ENCODE measurements around the gene SLC25A47.
"Not testable (repeated sequence)": the region's sequence is repeated elsewhere in the genome, so short reads cannot be mapped to it uniquely, and the experiment has no call there.

The SLC25A47 gene

DNA sequence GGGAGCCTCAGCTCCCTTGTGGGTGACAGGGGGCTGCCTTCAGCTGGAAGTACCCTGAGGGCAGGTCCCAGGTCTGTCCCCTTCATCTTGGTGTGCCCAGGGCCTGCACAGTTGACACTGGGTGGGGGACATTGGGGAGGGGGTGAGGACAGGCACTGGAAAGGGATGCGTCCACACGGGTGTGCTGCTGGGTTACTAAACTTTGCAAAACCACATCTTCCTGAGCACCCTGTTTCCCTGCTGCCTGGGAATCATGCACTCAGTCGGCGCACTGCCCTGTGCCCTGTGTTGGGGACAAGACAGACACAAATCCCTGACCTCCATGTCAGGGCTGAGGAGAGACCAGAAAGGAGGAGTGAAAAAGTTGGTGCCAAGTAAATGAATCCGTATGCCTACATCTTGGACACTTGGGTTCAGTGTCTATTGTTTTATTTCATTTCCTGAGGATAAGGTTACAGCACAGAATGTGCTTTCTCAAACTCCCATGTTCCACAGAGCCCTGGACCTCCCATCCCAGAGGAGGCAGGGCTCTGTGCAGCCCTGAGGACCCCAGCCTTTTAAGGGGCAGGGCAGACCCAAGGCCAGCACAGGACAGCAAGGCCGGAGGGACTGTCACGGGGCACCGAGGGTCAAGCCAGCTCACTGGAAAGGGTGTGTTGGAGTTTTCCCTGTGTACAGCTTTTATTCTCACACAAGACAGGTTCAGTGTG lies 14.0 kb upstream of the SLC25A47 start:
- H3K27ac ChIP-seq: no peak overlapping the region
- TF ChIP-seq, protein P1, sequence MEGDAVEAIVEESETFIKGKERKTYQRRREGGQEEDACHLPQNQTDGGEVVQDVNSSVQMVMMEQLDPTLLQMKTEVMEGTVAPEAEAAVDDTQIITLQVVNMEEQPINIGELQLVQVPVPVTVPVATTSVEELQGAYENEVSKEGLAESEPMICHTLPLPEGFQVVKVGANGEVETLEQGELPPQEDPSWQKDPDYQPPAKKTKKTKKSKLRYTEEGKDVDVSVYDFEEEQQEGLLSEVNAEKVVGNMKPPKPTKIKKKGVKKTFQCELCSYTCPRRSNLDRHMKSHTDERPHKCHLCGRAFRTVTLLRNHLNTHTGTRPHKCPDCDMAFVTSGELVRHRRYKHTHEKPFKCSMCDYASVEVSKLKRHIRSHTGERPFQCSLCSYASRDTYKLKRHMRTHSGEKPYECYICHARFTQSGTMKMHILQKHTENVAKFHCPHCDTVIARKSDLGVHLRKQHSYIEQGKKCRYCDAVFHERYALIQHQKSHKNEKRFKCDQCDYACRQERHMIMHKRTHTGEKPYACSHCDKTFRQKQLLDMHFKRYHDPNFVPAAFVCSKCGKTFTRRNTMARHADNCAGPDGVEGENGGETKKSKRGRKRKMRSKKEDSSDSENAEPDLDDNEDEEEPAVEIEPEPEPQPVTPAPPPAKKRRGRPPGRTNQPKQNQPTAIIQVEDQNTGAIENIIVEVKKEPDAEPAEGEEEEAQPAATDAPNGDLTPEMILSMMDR (IDR thresholded peaks at IDR 0.05): no peak
- TF ChIP-seq ZFX (IDR thresholded peaks at IDR 0.05; ENCODE audit: borderline replicate concordance): no peak

DNA sequence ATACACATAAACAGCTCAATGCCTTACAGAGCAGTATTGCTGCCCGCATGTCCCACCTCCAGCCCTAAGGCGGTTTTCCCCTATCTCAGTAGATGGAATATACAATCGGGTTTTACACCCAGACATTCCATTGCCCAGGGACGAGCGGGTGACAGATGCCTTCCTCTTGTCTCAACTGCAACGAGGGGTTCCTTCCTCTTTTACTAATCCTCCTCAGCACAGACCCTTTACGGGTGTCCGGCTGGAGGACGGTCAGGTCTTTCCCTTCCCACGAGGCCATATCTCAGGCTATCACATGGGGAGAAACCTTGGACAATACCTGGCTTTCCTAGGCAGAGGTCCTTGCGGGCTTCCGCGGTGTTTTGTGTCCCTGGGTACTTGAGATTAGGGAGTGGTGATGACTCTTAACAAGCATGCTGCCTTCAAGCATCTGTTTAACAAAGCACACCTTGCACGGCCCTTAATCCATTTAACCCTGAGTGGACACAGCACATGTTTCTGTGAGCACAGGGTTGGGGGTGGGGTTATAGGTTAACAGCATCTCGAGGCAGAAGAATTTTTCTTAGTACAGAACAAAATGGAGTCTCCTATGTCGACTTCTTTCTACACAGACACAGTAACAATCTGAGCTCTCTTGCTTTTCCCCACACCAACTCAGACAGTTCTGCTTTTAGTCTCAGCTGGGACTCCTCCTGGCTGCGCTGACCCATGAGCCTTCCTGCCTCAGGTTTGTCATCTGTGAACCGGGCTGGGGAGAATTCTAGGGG lies 10.8 kb upstream of the SLC25A47 start:
- H3K27ac ChIP-seq: not testable (repeated sequence)

DNA sequence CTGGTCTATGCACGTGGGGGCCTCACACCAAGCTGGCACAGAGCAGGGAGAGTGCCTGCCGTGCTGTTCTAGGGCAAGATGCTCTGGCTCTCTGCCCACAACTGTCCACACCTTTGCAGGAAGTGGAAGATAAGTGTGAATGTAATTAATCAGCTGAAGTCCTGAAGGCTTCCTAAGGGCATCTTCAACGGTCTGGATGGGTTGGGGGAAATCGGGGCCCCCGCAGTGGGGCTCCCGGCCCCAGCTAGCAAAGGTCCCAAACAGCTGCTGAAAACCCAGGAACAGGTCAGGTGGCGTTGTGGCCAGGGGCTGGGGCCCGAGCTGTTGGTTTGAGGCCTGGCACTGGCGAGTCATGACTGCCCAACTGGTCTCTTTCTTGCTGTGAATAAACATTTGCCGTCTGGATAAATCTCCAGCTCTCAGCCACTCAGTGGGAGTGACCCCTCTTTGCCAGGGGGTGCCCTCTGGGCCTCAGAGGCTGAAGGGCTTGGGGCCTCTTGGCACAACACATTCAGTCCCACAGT lies 10.2 kb upstream of the SLC25A47 start:
- no peak overlapping the region for H3K27ac ChIP-seq
- TF ChIP-seq ZFX (IDR thresholded peaks at IDR 0.05; ENCODE audit: borderline replicate concordance): no peak
- TF ChIP-seq, protein P1 (IDR thresholded peaks at IDR 0.05): no peak

DNA sequence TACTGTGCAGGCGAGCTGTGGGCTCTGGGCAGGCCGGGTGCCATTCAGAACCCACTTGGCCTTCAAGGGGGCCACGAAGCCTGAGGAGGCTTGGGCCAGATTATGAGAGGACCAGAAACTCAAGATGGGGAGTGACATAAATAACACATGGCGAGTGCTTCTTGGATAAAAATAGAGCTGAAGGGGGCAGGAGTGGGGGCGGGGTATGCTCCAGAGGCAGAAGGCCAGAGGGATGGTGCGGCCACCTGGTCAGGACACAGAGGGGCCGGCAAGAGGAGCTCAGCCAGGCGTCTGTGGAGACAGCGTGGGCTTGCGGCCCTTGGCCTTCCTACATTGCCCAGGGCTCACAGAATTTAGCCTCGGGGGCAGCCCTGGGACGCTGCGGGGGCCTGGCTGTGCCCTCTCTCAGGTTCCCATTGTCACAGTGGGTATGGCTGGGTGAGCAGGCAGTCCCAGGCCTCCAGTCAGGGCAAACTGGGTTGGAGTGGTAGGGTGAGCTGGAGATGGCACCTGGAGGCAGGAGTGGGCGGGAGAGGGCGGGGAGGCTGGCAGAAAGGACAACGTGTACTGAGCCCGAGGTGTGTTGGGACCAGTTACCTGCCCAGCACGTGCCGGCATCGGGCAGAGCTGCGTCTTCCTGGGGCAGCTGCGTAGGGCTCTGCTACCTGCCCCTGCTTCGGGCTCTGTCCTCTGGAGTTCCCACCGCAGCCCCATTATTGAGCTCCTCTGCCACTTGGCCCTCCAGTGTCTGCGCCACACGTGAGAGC lies 9.5 kb upstream of the SLC25A47 start:
- TF ChIP-seq, protein P1 (IDR thresholded peaks at IDR 0.05): no peak
- no peak for TF ChIP-seq ZFX (IDR thresholded peaks at IDR 0.05; ENCODE audit: borderline replicate concordance)
- H3K27ac ChIP-seq: peak overlapping the region; percentile 29; the same call in 1 of the 2 replicates

DNA sequence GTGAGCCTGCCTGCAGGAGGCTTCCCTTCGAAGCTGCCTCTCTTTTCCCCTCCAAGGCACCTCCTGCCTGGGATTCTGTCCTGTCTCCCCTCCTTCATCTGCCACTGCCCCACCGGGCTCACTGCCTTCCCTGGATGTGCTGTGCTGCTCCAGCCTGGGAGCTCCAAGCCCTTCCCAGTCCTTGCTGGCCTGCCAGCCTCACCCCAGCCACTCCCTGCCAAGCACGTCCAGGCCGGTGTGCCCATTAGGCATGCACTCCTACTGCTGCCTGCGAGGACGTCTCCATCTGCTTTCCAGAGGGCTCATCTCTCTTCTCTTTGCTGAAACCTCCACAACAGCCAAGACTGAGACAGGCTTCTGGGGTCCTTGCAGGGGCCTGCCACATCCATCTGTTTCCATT lies 8.4 kb upstream of the SLC25A47 start:
- no peak overlapping the region for H3K27ac ChIP-seq
- TF ChIP-seq, protein P1 (IDR thresholded peaks at IDR 0.05): no peak
- no peak for TF ChIP-seq ZFX (IDR thresholded peaks at IDR 0.05; ENCODE audit: borderline replicate concordance)

DNA sequence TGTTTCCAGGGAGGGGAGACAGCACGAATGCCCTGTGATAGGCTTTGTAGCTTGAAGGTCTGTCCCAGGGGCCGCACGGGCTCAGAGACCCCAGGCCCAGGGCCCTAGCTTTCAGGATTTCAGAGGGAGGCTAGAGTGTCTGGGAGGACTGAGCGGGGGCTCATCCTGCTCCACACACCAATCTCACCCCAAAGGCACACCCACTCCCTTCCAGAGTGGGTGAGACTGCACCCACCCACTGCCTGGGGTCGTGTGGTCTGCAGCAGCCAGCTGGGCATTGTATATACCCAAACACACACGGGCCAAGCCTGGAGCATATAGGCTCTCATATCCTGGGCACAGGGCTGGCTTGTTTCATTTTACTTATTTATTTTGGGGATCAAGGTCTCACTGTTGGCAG lies 5.8 kb upstream of the SLC25A47 start:
- TF ChIP-seq, protein P1 (IDR thresholded peaks at IDR 0.05): no peak
- no peak for TF ChIP-seq ZFX (IDR thresholded peaks at IDR 0.05; ENCODE audit: borderline replicate concordance)
- no peak overlapping the region for H3K27ac ChIP-seq

DNA sequence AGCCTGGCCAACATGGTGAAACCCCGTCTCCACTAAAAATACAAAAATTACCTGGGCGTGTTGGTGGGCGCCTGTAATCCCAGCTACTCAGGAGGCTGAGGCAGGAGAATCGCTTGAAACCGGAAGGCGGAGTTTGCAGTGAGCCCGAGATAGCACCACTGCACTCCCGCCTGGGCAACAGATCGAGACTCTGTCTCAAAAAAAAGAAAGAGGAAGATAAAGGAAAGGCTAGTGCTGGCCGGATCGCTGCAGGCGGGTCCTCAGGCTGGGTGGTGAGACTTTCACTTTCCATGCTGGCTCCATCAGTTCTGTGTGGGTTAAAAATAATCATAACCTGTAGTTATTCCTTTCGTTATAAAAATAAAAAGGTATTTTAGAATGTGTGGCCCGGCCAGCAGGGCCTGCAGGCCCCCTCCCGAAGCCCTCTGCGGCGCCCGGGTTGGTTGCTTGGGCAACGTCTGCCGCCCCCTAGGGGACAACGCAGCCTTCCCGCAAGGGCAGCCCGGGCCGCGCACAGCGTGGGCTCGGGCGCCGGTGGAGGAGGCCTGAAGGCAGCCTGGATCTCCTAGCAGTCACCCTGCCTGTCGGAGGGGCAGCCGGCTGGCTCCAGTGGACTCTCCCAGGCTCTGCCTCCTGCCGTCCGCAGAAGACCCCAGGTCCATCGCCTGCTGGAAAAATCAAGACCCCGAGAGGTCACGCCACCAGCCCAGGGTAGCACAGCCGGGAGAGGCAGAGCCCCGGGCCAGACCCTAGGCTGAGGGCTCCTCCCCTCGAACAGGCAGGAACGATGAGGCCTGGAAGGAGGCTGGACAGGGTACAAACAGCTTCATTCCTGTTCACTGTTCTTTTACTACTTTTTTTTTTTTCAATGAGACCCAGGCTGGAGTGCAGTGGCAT lies 5.0 kb upstream of the SLC25A47 start:
- no peak overlapping the region for H3K27ac ChIP-seq
- TF ChIP-seq ZFX (IDR thresholded peaks at IDR 0.05; ENCODE audit: borderline replicate concordance): no peak
- TF ChIP-seq, protein P1 (IDR thresholded peaks at IDR 0.05): peak; percentile 89
